HepG2 (cell line): ENCODE results near the gene PRKCB.

Source experiments
- EED ChIP-seq: sonication (generic); formaldehyde crosslinking; IDR thresholded peaks from 2 replicates; pipeline ENCODE4 v1.5.0; 2020; ENCODE audit warnings: mild to moderate bottlenecking, missing genetic modification reagents
- ISX ChIP-seq: sonication (generic); formaldehyde crosslinking; conservative IDR thresholded peaks from 2 replicates; pipeline ENCODE4 v1.5.0; 2020; ENCODE audit warnings: missing genetic modification reagents
- MTF1 ChIP-seq: sonication (generic); formaldehyde crosslinking; IDR thresholded peaks from 2 replicates; pipeline ENCODE4 v1.5.0; 2020; ENCODE audit warnings: missing genetic modification reagents
- ZBTB38 ChIP-seq: sonication (generic); formaldehyde crosslinking; IDR thresholded peaks from 2 replicates; pipeline ENCODE4 v1.5.1; 2020; ENCODE audit warnings: mild to moderate bottlenecking, missing genetic modification reagents
- ZNF234 ChIP-seq: sonication (generic); formaldehyde crosslinking; conservative IDR thresholded peaks from 2 replicates; pipeline ENCODE4 v1.5.1; 2020; ENCODE audit warnings: mild to moderate bottlenecking, missing genetic modification reagents
- ZNF335 ChIP-seq: sonication (generic); formaldehyde crosslinking; IDR thresholded peaks from 2 replicates; pipeline ENCODE4 v1.4.0; 2020; ENCODE audit warnings: missing genetic modification reagents
- ZNF784 ChIP-seq: sonication (generic); formaldehyde crosslinking; IDR thresholded peaks from 2 replicates; pipeline ENCODE4 v1.5.1; 2020; ENCODE audit warnings: missing genetic modification reagents, mild to moderate bottlenecking, borderline replicate concordance
- ZNF878 ChIP-seq: sonication (generic); formaldehyde crosslinking; IDR thresholded peaks from 2 replicates; pipeline ENCODE4 v1.8.1; 2023; ENCODE audit warnings: mild to moderate bottlenecking, missing genetic modification reagents, moderate library complexity
- ZSCAN9 ChIP-seq: IDR thresholded peaks from 2 replicates; pipeline ENCODE4 v1.6.1; 2016; ENCODE audit warnings: borderline replicate concordance
- TF ChIP-seq, protein P1 (sequence below): sonication (generic); formaldehyde crosslinking; IDR thresholded peaks from 2 replicates; pipeline ENCODE4 v1.5.0; 2020; ENCODE audit warnings: mild to moderate bottlenecking, missing genetic modification reagents, moderate library complexity

- TF ChIP-seq EED (CRISPR knock-in tag), result no peak
- TF ChIP-seq ZNF335, result no peak
- TF ChIP-seq, protein P1, sequence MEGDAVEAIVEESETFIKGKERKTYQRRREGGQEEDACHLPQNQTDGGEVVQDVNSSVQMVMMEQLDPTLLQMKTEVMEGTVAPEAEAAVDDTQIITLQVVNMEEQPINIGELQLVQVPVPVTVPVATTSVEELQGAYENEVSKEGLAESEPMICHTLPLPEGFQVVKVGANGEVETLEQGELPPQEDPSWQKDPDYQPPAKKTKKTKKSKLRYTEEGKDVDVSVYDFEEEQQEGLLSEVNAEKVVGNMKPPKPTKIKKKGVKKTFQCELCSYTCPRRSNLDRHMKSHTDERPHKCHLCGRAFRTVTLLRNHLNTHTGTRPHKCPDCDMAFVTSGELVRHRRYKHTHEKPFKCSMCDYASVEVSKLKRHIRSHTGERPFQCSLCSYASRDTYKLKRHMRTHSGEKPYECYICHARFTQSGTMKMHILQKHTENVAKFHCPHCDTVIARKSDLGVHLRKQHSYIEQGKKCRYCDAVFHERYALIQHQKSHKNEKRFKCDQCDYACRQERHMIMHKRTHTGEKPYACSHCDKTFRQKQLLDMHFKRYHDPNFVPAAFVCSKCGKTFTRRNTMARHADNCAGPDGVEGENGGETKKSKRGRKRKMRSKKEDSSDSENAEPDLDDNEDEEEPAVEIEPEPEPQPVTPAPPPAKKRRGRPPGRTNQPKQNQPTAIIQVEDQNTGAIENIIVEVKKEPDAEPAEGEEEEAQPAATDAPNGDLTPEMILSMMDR (CRISPR knock-in tag), result no peak
- no peak for TF ChIP-seq MTF1 (CRISPR knock-in tag)
- TF ChIP-seq ZBTB38, result no peak
- TF ChIP-seq ZSCAN9 (CRISPR knock-in tag), result no peak
- TF ChIP-seq ISX (CRISPR knock-in tag), result no peak
- no peak for TF ChIP-seq ZNF784 (CRISPR knock-in tag)
- no peak for TF ChIP-seq ZNF878 (CRISPR knock-in tag)
- no peak for TF ChIP-seq ZNF234
These were observed 172.2 kb downstream of the PRKCB start for GRCh38 chr16:24007934-24008333.
